ENCODE results near the gene SOAT1. TPM values are rescaled to one million over a fixed set of nuclear protein-coding genes. Genes with fewer than 3 reads are reported as not detected.

SOAT1 gene
- total RNA-seq, 1 donor from 2014 or later: 52.6 TPM

GRCh38 chr1:179329862-179330261 lies 36.3 kb downstream of the SOAT1 start:
- H3K9me3 Mint-ChIP-seq (ENCODE audit: low read depth): peaks cover 6% of the 10 kb centered on the region
- no peak overlapping the region for H3K27ac Mint-ChIP-seq (ENCODE audit: unreplicated experiment)
- H3K27me3 Mint-ChIP-seq (ENCODE audit: low read depth): no peaks in the 10 kb centered on the region
- H3K4me3 Mint-ChIP-seq (ENCODE audit: unreplicated experiment): no peak overlapping the region
- H3K36me3 Mint-ChIP-seq (ENCODE audit: low read depth): peaks cover 7% of the 10 kb centered on the region
- H3K4me1 Mint-ChIP-seq (ENCODE audit: low read depth): no peaks in the 10 kb centered on the region
- DNase-seq (ENCODE audit: low spot score): no peak
- TF ChIP-seq, protein P1, sequence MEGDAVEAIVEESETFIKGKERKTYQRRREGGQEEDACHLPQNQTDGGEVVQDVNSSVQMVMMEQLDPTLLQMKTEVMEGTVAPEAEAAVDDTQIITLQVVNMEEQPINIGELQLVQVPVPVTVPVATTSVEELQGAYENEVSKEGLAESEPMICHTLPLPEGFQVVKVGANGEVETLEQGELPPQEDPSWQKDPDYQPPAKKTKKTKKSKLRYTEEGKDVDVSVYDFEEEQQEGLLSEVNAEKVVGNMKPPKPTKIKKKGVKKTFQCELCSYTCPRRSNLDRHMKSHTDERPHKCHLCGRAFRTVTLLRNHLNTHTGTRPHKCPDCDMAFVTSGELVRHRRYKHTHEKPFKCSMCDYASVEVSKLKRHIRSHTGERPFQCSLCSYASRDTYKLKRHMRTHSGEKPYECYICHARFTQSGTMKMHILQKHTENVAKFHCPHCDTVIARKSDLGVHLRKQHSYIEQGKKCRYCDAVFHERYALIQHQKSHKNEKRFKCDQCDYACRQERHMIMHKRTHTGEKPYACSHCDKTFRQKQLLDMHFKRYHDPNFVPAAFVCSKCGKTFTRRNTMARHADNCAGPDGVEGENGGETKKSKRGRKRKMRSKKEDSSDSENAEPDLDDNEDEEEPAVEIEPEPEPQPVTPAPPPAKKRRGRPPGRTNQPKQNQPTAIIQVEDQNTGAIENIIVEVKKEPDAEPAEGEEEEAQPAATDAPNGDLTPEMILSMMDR (IDR thresholded peaks at IDR 0.05): no peak

DNA sequence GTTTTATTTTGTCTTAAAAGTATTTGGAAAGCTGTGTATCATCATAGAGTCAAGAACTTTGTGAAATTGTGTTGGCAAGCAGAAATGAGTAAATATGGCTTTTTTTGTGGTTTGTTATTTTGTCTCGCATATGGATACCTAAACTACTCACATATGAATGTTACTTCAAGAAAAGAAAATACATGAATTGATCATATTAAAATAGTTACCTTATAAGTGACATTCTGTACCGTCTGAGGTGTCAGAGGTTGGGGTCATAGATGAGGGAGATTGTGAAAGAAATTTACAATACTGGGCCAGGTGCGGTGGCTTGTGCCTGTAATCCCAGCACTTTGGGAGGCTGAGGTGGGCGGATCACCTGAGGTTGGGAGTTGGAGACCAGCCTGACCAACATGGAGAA lies 40.8 kb downstream of the SOAT1 start:
- H3K4me3 Mint-ChIP-seq (ENCODE audit: unreplicated experiment): no peak overlapping the region
- peaks cover 9% of the 10 kb centered on the region for H3K36me3 Mint-ChIP-seq (ENCODE audit: low read depth)
- peaks cover 6% of the 10 kb centered on the region for H3K9me3 Mint-ChIP-seq (ENCODE audit: low read depth)
- TF ChIP-seq, protein P1 (IDR thresholded peaks at IDR 0.05): no peak
- H3K4me1 Mint-ChIP-seq (ENCODE audit: low read depth): peaks cover 5% of the 10 kb centered on the region
- no peaks in the 10 kb centered on the region for H3K27me3 Mint-ChIP-seq (ENCODE audit: low read depth)
- no peak for DNase-seq (ENCODE audit: low spot score)
- no peak overlapping the region for H3K27ac Mint-ChIP-seq (ENCODE audit: unreplicated experiment)

DNA sequence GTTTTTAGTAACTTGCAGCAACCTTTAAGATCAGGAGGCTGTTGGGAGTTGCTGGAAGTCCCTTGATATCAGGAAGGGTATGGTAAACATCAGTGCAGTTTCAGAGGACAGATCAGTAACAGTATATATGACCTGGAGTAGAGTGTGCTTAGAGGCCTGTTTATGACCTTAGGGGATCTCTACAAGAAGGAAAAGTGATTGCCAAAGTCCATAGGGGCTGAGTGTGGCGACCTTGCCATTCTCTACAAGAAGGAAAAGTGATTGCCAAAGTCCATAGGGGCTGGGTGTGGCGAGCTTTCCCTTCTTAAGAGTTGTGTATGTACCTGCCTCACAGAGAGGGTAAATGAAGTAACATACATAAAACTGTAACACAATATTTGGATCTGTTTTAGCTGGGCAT lies 43.7 kb downstream of the SOAT1 start:
- H3K9me3 Mint-ChIP-seq (ENCODE audit: low read depth): no peaks in the 10 kb centered on the region
- no peak overlapping the region for H3K4me3 Mint-ChIP-seq (ENCODE audit: unreplicated experiment)
- no peaks in the 10 kb centered on the region for H3K27me3 Mint-ChIP-seq (ENCODE audit: low read depth)
- no peak for DNase-seq (ENCODE audit: low spot score)
- no peak overlapping the region for H3K27ac Mint-ChIP-seq (ENCODE audit: unreplicated experiment)
- TF ChIP-seq, protein P1 (IDR thresholded peaks at IDR 0.05): no peak
- peaks cover 8% of the 10 kb centered on the region for H3K36me3 Mint-ChIP-seq (ENCODE audit: low read depth)
- peaks cover 6% of the 10 kb centered on the region for H3K4me1 Mint-ChIP-seq (ENCODE audit: low read depth)

DNA sequence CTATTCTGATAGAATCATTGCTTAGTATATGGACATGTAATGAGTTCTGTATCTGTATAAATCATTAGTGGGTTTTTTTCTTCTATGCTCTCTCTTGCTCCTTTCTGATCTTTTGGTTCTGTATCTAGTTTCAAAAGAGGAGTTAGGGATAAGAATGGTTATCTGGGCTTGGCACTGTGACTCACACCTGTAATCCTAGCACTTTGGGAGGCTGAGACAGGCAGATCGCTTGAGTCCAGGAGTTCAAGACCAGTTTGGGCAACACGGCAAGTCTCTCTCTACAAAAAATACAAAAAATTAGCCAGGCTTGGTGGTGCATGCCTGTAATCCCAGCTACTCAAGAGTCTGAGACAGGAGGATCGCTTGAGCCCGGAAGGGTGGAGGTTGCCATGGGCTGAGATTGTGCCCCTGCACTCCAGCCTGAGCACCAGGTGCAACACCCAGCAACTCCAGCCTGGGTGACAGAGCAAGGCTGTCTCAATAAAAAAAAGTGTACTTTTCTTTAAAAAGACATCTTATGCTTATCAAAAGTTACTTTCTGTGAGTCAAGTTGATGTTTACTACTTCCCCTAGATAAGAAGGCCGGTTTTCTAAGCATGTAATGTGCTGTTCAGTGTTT lies 44.5 kb downstream of the SOAT1 start:
- DNase-seq (ENCODE audit: low spot score): no peak
- peaks cover 6% of the 10 kb centered on the region for H3K4me1 Mint-ChIP-seq (ENCODE audit: low read depth)
- H3K4me3 Mint-ChIP-seq (ENCODE audit: unreplicated experiment): no peak overlapping the region
- H3K9me3 Mint-ChIP-seq (ENCODE audit: low read depth): no peaks in the 10 kb centered on the region
- H3K36me3 Mint-ChIP-seq (ENCODE audit: low read depth): peaks cover 11% of the 10 kb centered on the region
- H3K27ac Mint-ChIP-seq (ENCODE audit: unreplicated experiment): no peak overlapping the region
- TF ChIP-seq, protein P1 (IDR thresholded peaks at IDR 0.05): no peak
- no peaks in the 10 kb centered on the region for H3K27me3 Mint-ChIP-seq (ENCODE audit: low read depth)

DNA sequence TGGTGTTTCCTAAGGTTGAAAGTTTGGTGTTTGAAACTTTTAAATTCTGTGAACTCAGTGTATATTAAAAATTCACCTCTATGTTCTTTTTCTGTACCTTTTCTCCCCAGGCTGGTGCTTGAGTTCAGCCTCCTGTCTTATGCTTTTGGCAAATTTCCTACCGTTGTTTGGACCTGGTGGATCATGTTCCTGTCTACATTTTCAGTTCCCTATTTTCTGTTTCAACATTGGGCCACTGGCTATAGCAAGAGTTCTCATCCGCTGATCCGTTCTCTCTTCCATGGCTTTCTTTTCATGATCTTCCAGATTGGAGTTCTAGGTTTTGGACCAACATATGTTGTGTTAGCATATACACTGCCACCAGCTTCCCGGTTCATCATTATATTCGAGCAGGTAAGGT lies 47.3 kb downstream of the SOAT1 start:
- no peak overlapping the region for H3K27ac Mint-ChIP-seq (ENCODE audit: unreplicated experiment)
- peaks cover 22% of the 10 kb centered on the region for H3K36me3 Mint-ChIP-seq (ENCODE audit: low read depth)
- H3K4me3 Mint-ChIP-seq (ENCODE audit: unreplicated experiment): no peak overlapping the region
- H3K27me3 Mint-ChIP-seq (ENCODE audit: low read depth): no peaks in the 10 kb centered on the region
- no peaks in the 10 kb centered on the region for H3K9me3 Mint-ChIP-seq (ENCODE audit: low read depth)
- no peak for DNase-seq (ENCODE audit: low spot score)
- H3K4me1 Mint-ChIP-seq (ENCODE audit: low read depth): peaks cover 6% of the 10 kb centered on the region
- TF ChIP-seq, protein P1 (IDR thresholded peaks at IDR 0.05): no peak
